A549 (cell line): Measurements from ENCODE around the gene IREB2.

ENCODE experiments used
- PHF8 ChIP-seq: fragments of 200-600 bp; sonication (generic); IDR thresholded peaks from 2 replicates; pipeline ENCODE4 v1.6.1; 2016; ENCODE audit warnings: low read depth, mild to moderate bottlenecking, antibody characterized with exemption, moderate library complexity, borderline replicate concordance
- RCOR1 ChIP-seq: fragments of 150-350 bp; IDR thresholded peaks from 2 replicates; pipeline ENCODE4 v1.6.1; 2014; ENCODE audit warnings: antibody characterized with exemption, low read length, low read depth

DNA sequence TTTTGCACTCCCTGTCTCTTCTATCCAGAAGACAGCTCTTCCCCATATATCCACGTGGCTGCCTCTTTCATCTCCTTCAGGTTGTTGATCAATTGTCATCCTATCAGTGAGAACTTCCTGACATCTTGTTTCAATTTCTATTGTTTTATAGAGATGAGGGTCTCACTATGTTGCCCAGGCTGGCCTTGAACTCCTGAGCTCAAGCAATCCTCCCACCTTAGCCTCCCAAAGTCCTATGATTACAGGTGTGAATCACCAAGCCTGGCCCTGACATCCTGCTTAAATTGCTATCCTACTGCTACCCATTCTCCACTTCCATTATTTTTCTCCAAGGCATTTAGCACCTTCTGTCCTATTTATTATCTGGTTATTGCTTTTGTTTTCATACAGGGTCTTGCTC lies 44.9 kb upstream of the IREB2 start:
- TF ChIP-seq PHF8 (no peak), RCOR1 (no peak)
